ENCODE results near the gene SMAD2.
"Not testable (repeated sequence)": the region's sequence is repeated elsewhere in the genome, so short reads cannot be mapped to it uniquely, and the experiment has no call there.

SMAD2 gene

GRCh38 chr18:47793609-47794008 is 136.8 kb downstream of the SMAD2 start:
- no peak for DNase-seq (ENCODE audit: low read depth)

- DNase-seq (ENCODE audit: low read depth) = no peak
These were observed 138.9 kb downstream of the SMAD2 start for GRCh38 chr18:47791461-47791985.

GRCh38 chr18:47790036-47790435 is 140.4 kb downstream of the SMAD2 start:
- DNase-seq (ENCODE audit: low read depth) = no peak

GRCh38 chr18:47788621-47789020 is 141.8 kb downstream of the SMAD2 start:
- DNase-seq (ENCODE audit: low read depth) = no peak

GRCh38 chr18:47781561-47781960 is 148.9 kb downstream of the SMAD2 start:
- DNase-seq (ENCODE audit: low read depth) = no peak

- DNase-seq (ENCODE audit: low read depth) = no peak
These were observed 150.3 kb downstream of the SMAD2 start for GRCh38 chr18:47780011-47780725.

GRCh38 chr18:47779381-47779780 is 151.1 kb downstream of the SMAD2 start:
- no peak for DNase-seq (ENCODE audit: low read depth)

- DNase-seq (ENCODE audit: low read depth) = no peak
These were observed 152.8 kb downstream of the SMAD2 start for GRCh38 chr18:47777626-47778025.

GRCh38 chr18:47775961-47776360 is 154.5 kb downstream of the SMAD2 start:
- no peak for DNase-seq (ENCODE audit: low read depth)

- no peak for DNase-seq (ENCODE audit: low read depth)
These were observed 156.5 kb downstream of the SMAD2 start for GRCh38 chr18:47773931-47774330.

GRCh38 chr18:47772374-47773248 is 157.8 kb downstream of the SMAD2 start:
- peak; percentile 32 for DNase-seq (ENCODE audit: low read depth)

- no peak for DNase-seq (ENCODE audit: low read depth)
These were observed 158.5 kb downstream of the SMAD2 start for GRCh38 chr18:47771922-47772321.

GRCh38 chr18:47767699-47768098 is 162.8 kb downstream of the SMAD2 start:
- no peak for DNase-seq (ENCODE audit: low read depth)

GRCh38 chr18:47767198-47767597 is 163.3 kb downstream of the SMAD2 start:
- not testable (repeated sequence) for DNase-seq (ENCODE audit: low read depth)
